ENCODE data around the gene PPP2R5C. TPM values are rescaled to one million over a fixed set of nuclear protein-coding genes. Genes with fewer than 3 reads are reported as not detected.

PPP2R5C gene
- total and polyA plus RNA-seq, 2 of the 4 experiments (the other 2 are of a cell fraction), result 65.9 to 78.7 TPM

DNA sequence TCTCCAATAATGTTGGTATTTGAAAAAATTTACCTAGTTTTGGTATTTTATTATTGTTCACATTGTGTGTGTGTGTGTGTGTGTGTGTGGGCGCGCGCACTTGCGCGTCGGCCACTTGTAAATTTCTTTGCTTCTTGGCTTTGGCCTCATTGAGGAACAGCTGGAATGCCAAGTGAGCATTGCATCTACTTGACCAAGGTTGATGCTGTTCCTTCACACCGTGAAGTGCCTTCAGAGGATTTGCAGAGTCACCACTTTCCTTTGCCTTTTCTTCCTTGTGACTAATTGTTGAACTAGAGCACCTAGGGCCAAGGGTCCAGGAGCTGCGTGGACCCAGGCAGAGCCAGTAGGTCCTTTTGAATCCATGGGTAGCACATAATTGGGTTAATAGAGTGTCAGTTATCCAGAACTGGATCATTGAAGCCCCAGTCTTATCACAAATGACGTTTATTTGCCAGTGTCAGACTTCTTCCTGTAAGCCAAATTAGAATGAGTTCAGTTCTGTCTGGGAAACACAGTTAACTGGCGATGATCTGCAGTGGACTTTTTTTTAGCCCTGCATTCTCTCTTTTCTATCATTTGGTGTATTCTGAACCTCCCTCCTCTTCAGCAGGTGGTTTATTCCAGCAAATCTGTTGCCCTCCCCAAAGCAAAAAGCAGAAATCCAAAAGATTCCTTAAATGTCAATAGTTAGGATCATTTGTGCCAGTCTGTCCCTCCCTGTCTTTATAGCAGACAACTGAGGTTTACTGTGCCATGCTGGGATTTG lies 2.6 kb downstream of the PPP2R5C start (continued):
- TF ChIP-seq, protein P1, sequence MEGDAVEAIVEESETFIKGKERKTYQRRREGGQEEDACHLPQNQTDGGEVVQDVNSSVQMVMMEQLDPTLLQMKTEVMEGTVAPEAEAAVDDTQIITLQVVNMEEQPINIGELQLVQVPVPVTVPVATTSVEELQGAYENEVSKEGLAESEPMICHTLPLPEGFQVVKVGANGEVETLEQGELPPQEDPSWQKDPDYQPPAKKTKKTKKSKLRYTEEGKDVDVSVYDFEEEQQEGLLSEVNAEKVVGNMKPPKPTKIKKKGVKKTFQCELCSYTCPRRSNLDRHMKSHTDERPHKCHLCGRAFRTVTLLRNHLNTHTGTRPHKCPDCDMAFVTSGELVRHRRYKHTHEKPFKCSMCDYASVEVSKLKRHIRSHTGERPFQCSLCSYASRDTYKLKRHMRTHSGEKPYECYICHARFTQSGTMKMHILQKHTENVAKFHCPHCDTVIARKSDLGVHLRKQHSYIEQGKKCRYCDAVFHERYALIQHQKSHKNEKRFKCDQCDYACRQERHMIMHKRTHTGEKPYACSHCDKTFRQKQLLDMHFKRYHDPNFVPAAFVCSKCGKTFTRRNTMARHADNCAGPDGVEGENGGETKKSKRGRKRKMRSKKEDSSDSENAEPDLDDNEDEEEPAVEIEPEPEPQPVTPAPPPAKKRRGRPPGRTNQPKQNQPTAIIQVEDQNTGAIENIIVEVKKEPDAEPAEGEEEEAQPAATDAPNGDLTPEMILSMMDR (conservative IDR thresholded peaks at IDR 0.05; ENCODE audit: low read depth, low read length), result no peak
